ENCODE data around the gene NRXN2.

The NRXN2 gene

DNA sequence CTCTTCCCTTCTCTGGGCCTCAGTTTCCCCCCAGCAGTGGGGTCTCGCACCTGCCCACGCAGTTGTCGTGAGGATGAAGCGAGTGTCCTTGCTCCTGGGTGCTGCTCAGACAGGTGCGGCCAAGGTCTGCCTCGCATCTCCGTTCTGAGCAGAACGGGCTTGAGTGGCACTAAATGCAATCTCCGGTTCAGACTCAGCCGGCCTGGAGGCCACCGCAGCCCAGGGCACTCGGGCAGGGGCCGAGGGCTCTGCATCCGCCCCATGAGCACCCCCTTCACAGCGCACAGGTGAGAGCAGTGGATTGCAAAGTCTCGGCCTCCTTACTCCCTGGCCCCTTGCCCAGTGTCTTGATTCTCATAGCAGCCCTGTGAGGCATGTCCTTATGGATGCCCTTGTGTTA, 162.1 kb downstream of the NRXN2 start:
- DNase-seq, result no peak

DNA sequence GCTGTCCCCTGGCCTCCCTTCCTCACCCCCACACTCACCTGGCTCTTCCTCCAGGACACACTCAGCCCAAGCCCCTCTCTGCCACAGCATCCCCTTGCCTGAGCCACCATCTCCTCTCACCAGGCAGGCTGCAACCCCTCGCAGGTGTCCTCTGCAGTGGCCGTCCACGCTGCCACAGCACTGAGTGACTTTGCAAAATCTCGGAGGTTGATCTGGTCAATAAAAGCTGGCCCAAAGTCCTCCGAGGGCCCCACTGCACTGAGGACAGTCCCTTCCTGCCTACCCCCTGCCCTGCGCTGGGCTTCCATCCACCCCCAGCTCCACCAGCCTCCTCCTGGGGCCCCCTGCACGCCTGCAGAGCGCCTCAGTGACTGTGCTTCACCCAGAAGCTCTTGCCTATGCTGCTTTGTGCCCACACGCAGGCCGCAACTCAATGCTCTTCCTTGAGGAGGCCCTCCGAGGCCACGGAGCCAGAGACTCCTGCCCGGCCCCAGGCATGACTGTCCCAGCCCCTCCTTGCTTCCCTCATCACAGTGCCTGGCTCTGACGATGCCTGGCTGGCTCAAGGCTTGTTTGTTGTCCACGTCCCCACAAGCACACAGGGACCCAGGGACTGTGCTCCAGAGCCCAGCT, 162.7 kb downstream of the NRXN2 start:
- no peak for DNase-seq

DNA sequence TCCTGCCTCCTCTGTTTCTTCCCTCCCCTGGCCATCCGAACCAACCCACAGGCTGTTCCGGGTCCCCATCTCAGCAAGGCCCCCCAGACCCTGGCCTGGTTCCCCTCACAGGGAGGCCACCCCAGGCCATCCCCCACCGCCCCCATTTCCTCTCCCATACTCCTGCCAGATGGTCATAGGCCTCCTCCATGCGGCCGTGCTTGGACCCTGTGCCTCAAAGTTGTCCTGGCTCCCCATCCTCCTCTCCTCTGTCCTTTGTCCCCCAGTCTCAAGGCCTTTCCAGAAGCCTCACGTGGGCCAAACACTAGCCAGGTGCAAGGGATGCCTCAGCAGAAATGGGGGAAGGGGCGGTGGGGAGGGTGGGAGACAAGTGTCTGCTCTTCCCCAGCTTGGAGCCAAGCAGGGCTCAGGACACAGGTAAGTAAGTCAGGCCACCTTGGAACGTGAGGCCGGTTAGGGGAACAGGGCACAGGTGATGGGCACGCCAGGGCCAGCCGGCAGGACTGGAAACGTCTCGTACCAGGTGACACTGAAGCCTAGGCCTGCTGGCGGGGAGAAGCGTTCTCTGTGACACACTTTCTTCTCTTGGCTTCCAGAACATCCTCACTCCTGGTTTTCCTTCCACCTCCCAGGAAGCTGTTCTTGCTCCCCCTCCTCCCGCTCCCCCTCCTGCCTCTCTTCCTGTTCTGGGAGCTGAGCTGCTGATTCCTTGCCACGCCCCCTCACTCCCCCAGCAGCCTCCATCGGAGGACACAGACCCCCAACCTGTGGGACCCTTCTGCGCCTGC, 163.5 kb downstream of the NRXN2 start:
- DNase-seq, result no peak

DNA sequence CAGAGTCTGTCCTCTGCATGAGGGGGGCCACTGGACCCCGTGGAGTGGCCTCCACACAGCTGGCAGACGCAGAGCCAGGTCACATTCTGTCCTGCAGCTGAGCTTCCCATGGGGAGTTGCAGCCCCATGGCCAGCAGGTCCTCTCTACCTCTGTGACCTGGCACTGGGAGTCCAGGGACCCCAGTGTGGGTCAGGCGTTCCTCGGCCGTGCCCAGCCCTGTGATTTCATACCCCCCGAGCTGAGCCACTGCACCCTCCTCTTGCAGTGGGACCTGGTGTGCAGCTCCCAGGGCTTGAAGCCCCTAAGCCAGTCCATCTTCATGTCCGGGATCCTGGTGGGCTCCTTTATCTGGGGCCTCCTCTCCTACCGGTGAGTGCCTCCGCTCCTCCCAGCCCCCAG, 164.1 kb downstream of the NRXN2 start:
- no peak for DNase-seq

DNA sequence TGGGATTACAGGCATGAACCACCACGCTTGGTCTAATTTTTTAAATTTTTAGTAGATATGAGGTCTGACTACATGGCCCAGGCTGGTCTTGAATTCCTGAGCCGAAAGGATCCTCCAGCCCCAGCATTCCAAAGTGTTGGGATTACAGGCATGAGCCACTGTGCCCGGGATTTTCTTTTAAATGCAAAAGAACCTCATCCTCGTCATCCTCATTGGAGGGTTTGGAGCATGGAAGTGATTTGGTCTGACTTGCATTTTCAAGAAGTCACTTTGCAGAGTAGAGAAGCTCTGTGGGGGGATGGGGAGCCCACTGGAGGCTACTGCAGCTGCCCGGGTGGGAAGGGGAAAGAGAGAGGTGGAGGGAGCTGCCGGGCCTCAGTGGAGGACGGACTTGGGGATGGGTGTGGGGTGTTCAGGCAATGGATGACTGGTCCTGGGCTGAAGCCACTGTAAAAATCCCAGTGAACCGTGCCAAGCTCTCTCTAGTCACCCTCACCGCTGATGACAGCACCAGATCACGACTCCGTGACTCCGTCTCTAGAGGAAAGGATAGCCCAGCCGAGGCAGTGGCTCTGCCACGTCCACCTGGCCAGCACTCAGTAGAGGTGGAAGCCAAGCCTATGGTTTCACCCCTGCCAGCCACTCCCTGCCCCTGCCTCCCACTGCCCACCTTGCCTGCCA, 164.8 kb downstream of the NRXN2 start:
- no peak for DNase-seq

DNA sequence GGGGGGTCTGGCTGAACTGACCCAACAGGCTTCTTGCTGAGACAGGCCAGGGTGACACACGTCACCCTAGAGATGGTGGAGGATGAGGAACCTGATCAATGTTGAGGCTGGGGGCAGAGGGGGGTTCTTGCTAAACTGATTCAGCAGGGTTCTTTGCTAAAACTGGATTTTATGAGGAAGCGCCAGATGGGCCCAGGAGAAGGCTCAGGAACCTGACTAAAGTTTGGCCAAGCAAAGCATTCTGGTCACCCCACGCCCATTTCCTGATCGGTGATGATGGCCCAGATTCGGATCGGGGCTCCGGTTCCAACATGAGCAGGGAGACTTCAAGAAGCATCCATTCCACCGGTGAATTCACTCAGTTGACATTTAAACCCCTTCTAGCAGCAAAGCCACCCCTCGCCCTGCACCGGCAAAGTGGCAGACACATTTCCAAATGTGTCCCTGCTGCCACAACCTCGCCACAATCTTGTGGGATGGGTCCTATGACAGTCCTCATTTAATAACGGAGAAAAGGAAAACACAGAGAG, 166.2 kb downstream of the NRXN2 start:
- DNase-seq, result no peak

All from NCI-H748 treated with DMSO at 0.1 percent for 48 hours (cell line).